ENCODE measurements around the gene BRD7.

DNA sequence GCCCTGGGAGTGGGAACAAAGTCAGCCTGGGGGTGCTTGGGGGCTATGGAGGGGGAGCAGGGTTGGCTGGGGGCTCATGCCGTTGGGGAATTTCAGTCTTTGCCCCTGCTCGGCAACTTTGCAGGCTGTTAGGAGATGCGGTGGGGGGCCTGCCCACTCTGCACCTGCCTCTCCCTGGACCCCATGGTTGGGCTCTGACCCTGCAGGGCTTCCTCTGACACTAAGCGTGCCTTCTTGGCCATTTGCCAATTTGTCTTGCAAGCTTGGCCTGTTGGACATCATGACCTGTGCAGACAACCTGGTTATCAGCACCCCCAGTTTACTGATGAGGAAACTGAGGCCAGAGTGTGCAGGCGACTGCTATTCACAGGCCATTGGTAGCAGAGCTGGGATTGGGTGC is 87.9 kb downstream of the BRD7 start:
- TF ChIP-seq ZNF274 (IDR thresholded peaks at IDR 0.05; ENCODE audit: low read depth, low read length), result no peak
- TF ChIP-seq YY1 (IDR thresholded peaks at IDR 0.05; ENCODE audit: insufficient read depth, insufficient read length), result no peak

Measured in NT2/D1 (cell line).